Measurements from ENCODE around the gene ASTL.

The ASTL gene

GRCh38 chr2:96074156-96074555 is 64.1 kb downstream of the ASTL start:
- DNase-seq: no peak

- no peak for DNase-seq
Measured at GRCh38 chr2:96073170-96073775, 65.0 kb downstream of the ASTL start.
